HCT116 (cell line): ENCODE data around the gene CGNL1. TPM values are rescaled to one million over a fixed set of nuclear protein-coding genes. Genes with fewer than 3 reads are reported as not detected.

Experiments used
- ATAC-seq: fragments of 200-7000 bp; cut with Tn5 transposase; 2 replicates; pipeline ENCODE4 v1.9.1; 2020; ENCODE audit warnings: mild to moderate bottlenecking, moderate library complexity
- BruUV-seq: library from RNA; stranded (reverse); fragments of 400-500 nt; replicated peaks from 2 replicates; lab custom pipeline; 2021; lab: Mats Ljungman, UMichigan
- CTCF ChIA-PET: fragments of 300-600 bp; sonication (Branson Sonifier 250); formaldehyde crosslinking; loops from one replicate; lab custom pipeline; 2021; ENCODE audit warnings: antibody characterized with exemption; lab: Charles Lee
- POLR2A ChIA-PET: fragments of 300-600, 350-600 bp; sonication (Branson Sonifier 250); formaldehyde crosslinking; loops from one replicate; lab custom pipeline; 2021; ENCODE audit warnings: antibody characterized with exemption; lab: Charles Lee
- RAD21 ChIA-PET, 2 experiments: fragments of 300-600 bp; sonication (Branson Sonifier 250); formaldehyde crosslinking; loops; one replicate each; lab custom pipeline; 2023; ENCODE audit warnings: low total read pairs in 2 of 2; ENCODE audit not compliant: uncharacterized antibody in 2 of 2, unreplicated experiment in 2 of 2, low non-redundant PET in 1 of 2; lab: Charles Lee
- DNase-seq: peaks from one replicate; pipeline ENCODE4 v3.0.0-alpha.2; 2010; ENCODE audit warnings: low read depth, low spot score
- H2AFZ ChIP-seq: fragments of 200-600 bp; shearing (Covaris generic), sonication (generic); 2 replicates; pipeline ENCODE4 v1.6.1; 2017; ENCODE audit warnings: low read depth, mixed run types, mixed read lengths, antibody characterized with exemption, low read length; ENCODE audit not compliant: poor library complexity, severe bottlenecking
- H3K27ac ChIP-seq: 2 replicates; pipeline ENCODE4 v1.5.1; 2012; ENCODE audit warnings: low read depth, low read length
- H3K27me3 ChIP-seq: fragments of 200-600 bp; sonication (generic); 2 replicates; pipeline ENCODE4 v1.6.1; 2016; ENCODE audit warnings: mixed run types, low read length, mixed read lengths; ENCODE audit not compliant: insufficient read depth
- H3K36me3 ChIP-seq, 2 experiments: fragments of 200-500 bp in 1 of 2; fragments of 200-600 bp in 1 of 2; sonication (Bioruptor generic) in 1 of 2; sonication (generic) in 1 of 2; 2 replicates each; pipeline versions ENCODE4 v1.5.1 to v1.6.1; 2014 to 2016; ENCODE audit warnings: low read length in 2 of 2, inconsistent platforms in 1 of 2, mixed read lengths in 1 of 2, mixed run types in 1 of 2; ENCODE audit not compliant: insufficient read depth in 2 of 2, control insufficient read depth in 1 of 2
- H3K4me1 ChIP-seq, 2 experiments: fragments of 200-600 bp in 1 of 2; sonication (generic) in 1 of 2; 2 replicates each; pipeline versions ENCODE4 v1.5.1 to v1.6.1; 2012 to 2017; ENCODE audit warnings: low read length in 2 of 2, inconsistent platforms in 1 of 2, mild to moderate bottlenecking in 1 of 2, mixed read lengths in 1 of 2, mixed run types in 1 of 2, moderate library complexity in 1 of 2; ENCODE audit not compliant: insufficient read depth in 2 of 2, control insufficient read depth in 1 of 2
- H3K4me2 ChIP-seq: fragments of 200-600 bp; sonication (generic); 2 replicates; pipeline ENCODE4 v1.6.1; 2017; ENCODE audit warnings: mixed run types, low read length, mixed read lengths
- H3K4me3 ChIP-seq, 2 experiments: fragments of 200-600 bp in 1 of 2; sonication (generic) in 1 of 2; replicated peaks in 1 of 2; 2 replicates each; pipeline ENCODE4 v1.5.1; 2011 to 2016; ENCODE audit warnings: low read length in 2 of 2, control low read depth in 1 of 2, low read depth in 1 of 2, mild to moderate bottlenecking in 1 of 2, mixed read lengths in 1 of 2, mixed run types in 1 of 2
- H3K79me2 ChIP-seq: fragments of 200-600 bp; sonication (generic); 2 replicates; pipeline ENCODE4 v1.6.1; 2017; ENCODE audit warnings: mild to moderate bottlenecking, mixed run types, low read length, moderate library complexity, mixed read lengths; ENCODE audit not compliant: insufficient read depth
- H3K9ac ChIP-seq: fragments of 200-600 bp; sonication (generic); 2 replicates; pipeline ENCODE4 v1.6.1; 2016; ENCODE audit warnings: low read length, mixed read lengths
- H3K9me2 ChIP-seq: fragments of 200-600 bp; sonication (generic), shearing (Covaris generic); 2 replicates; pipeline ENCODE4 v1.6.1; 2017; ENCODE audit warnings: mixed run types, mild to moderate bottlenecking, moderate library complexity; ENCODE audit not compliant: insufficient read depth
- H3K9me3 ChIP-seq, 2 experiments: fragments of 200-500 bp in 1 of 2; fragments of 200-600 bp in 1 of 2; sonication (Bioruptor generic) in 1 of 2; sonication (generic) in 1 of 2; 2 replicates each; pipeline ENCODE4 v1.6.1; 2014 to 2017; ENCODE audit warnings: low read length in 2 of 2, mixed read lengths in 2 of 2, inconsistent platforms in 1 of 2, low read depth in 1 of 2, mild to moderate bottlenecking in 1 of 2, mixed run types in 1 of 2, moderate library complexity in 1 of 2; ENCODE audit not compliant: control insufficient read depth in 1 of 2, insufficient read depth in 1 of 2
- H4K20me1 ChIP-seq: fragments of 200-600 bp; sonication (generic), shearing (Covaris generic); 2 replicates; pipeline ENCODE4 v1.6.1; 2017; ENCODE audit warnings: mixed run types, mild to moderate bottlenecking, moderate library complexity; ENCODE audit not compliant: insufficient read depth
- ATF3 ChIP-seq: IDR thresholded peaks from 2 replicates; pipeline ENCODE4 v1.6.1; 2012
- CBX3 ChIP-seq: IDR thresholded peaks from 2 replicates; pipeline ENCODE4 v1.6.1; 2012; ENCODE audit warnings: low read depth
- CEBPB ChIP-seq: IDR thresholded peaks from 2 replicates; pipeline ENCODE4 v1.6.1; 2012; ENCODE audit warnings: low read depth
- EGR1 ChIP-seq: IDR thresholded peaks from 2 replicates; pipeline ENCODE4 v1.6.1; 2012; ENCODE audit warnings: low read depth
- ELF1 ChIP-seq: IDR thresholded peaks from 2 replicates; pipeline ENCODE4 v1.6.1; 2012; ENCODE audit warnings: low read depth, borderline replicate concordance
- MAX ChIP-seq: IDR thresholded peaks from 2 replicates; pipeline ENCODE4 v1.6.1; 2012
- POLR2A ChIP-seq: IDR thresholded peaks from 2 replicates; pipeline ENCODE4 v1.7.0; 2011; ENCODE audit warnings: borderline replicate concordance; ENCODE audit not compliant: insufficient read depth, insufficient read length; ENCODE audit errors: extremely low read depth
- REST ChIP-seq: IDR thresholded peaks from 2 replicates; pipeline ENCODE4 v1.6.1; 2012; ENCODE audit warnings: low read depth
- SRF ChIP-seq: IDR thresholded peaks from 2 replicates; pipeline ENCODE4 v1.6.1; 2012; ENCODE audit warnings: low read depth
- TCF7L2 ChIP-seq: IDR thresholded peaks from 2 replicates; pipeline ENCODE4 v1.7.0; 2011; ENCODE audit warnings: borderline replicate concordance, inconsistent platforms; ENCODE audit not compliant: insufficient read depth, insufficient read length; ENCODE audit errors: extremely low read depth
- ZFX ChIP-seq: fragments of 450-650 bp; IDR thresholded peaks from 2 replicates; pipeline ENCODE4 v1.6.1; 2017
- ZNF274 ChIP-seq: fragments of 200-500 bp; sonication (Bioruptor generic); IDR thresholded peaks from 2 replicates; pipeline ENCODE4 v1.6.1; 2014; ENCODE audit warnings: mild to moderate bottlenecking, low read depth, low read length, inconsistent platforms
- intact Hi-C: fragments of 100-400 bp; cut with micrococcal nuclease; formaldehyde crosslinking; loops from 2 replicates; pipeline ENCODE4 v1.10.0; 2022
- total RNA-seq: library from RNA; stranded (reverse); gene quantifications from one replicate; pipeline ENCODE4 v1.2.1, GENCODE V29; 2021; ENCODE audit not compliant: unreplicated experiment

Gene CGNL1
- total RNA-seq, 1 experiment from 2014 or later: 2.2 TPM

- H3K79me2 ChIP-seq: no peaks in the 10 kb centered on the region
- H3K4me3 ChIP-seq: no peak overlapping the region
- no peak overlapping the region for H3K27ac ChIP-seq
- ChIA-PET RAD21 (no interaction called here), POLR2A (no interaction called here), CTCF (no interaction called here)
- no peak for ATAC-seq
- no peak overlapping the region for H3K9ac ChIP-seq
- no peak overlapping the region for H3K4me2 ChIP-seq
- DNase-seq: no peak
- BruUV-seq: no TSS peak
- H3K36me3 ChIP-seq: no peaks in the 10 kb centered on the region
- no peak overlapping the region for H2AFZ ChIP-seq
- H3K4me1 ChIP-seq: no peaks in the 10 kb centered on the region
- intact Hi-C loops: no loop called here
- H3K9me3 ChIP-seq: no peaks in the 10 kb centered on the region
- no peak for TF ChIP-seq POLR2A
- no peak for TF ChIP-seq SRF
- TF ChIP-seq MAX: no peak
- TF ChIP-seq TCF7L2: no peak
- no peak for TF ChIP-seq ZNF274
- TF ChIP-seq ZFX: no peak
- TF ChIP-seq REST: no peak
- TF ChIP-seq ATF3: no peak
- TF ChIP-seq ELF1: no peak
- no peak for TF ChIP-seq CEBPB
- no peak for TF ChIP-seq CBX3
- TF ChIP-seq EGR1: no peak
- H3K9me2 ChIP-seq: no peaks in the 10 kb centered on the region
- no peaks in the 10 kb centered on the region for H3K27me3 ChIP-seq
- no peaks in the 10 kb centered on the region for H4K20me1 ChIP-seq
These were observed 80.3 kb downstream of the CGNL1 start for GRCh38 chr15:57456559-57456958.
